ENCODE results near the gene PANK1. TPM values are rescaled to one million over a fixed set of nuclear protein-coding genes. Genes with fewer than 3 reads are reported as not detected.
"Not testable (repeated sequence)": the region's sequence is repeated elsewhere in the genome, so short reads cannot be mapped to it uniquely, and the experiment has no call there.

The PANK1 gene
- total RNA-seq, 1 donor from 2014 or later: 16.7 TPM

- DNase-seq: no peak
- Mint-ChIP-seq H3K27me3 (ENCODE audit: unreplicated experiment) (no peaks in the 10 kb centered on the region), H3K27ac (ENCODE audit: unreplicated experiment) (no peak overlapping the region), H3K4me3 (ENCODE audit: unreplicated experiment) (no peak overlapping the region), H3K4me1 (ENCODE audit: low read depth, unreplicated experiment) (no peaks in the 10 kb centered on the region), H3K36me3 (ENCODE audit: unreplicated experiment) (no peaks in the 10 kb centered on the region), H3K9me3 (ENCODE audit: unreplicated experiment) (peaks cover 1% of the 10 kb centered on the region)
- TF ChIP-seq CTCF (IDR thresholded peaks at IDR 0.05; ENCODE audit: partially characterized antibody, unreplicated experiment): no peak
Observed at GRCh38 chr10:89547853-89548513, 97.1 kb downstream of the PANK1 start.

- not testable (repeated sequence) for H3K4me3 Mint-ChIP-seq (ENCODE audit: unreplicated experiment); H3K36me3 Mint-ChIP-seq (ENCODE audit: unreplicated experiment); H3K27me3 Mint-ChIP-seq (ENCODE audit: unreplicated experiment); DNase-seq; H3K9me3 Mint-ChIP-seq (ENCODE audit: unreplicated experiment); H3K4me1 Mint-ChIP-seq (ENCODE audit: low read depth, unreplicated experiment); H3K27ac Mint-ChIP-seq (ENCODE audit: unreplicated experiment)
Observed at GRCh38 chr10:89546651-89547050, 98.4 kb downstream of the PANK1 start.

GRCh38 chr10:89543841-89544240 is 101.2 kb downstream of the PANK1 start:
- no peak for TF ChIP-seq CTCF (IDR thresholded peaks at IDR 0.05; ENCODE audit: partially characterized antibody, unreplicated experiment)
- Mint-ChIP-seq H3K9me3 (ENCODE audit: unreplicated experiment) (peaks cover 1% of the 10 kb centered on the region), H3K36me3 (ENCODE audit: unreplicated experiment) (no peaks in the 10 kb centered on the region), H3K27me3 (ENCODE audit: unreplicated experiment) (peaks cover 3% of the 10 kb centered on the region), H3K4me1 (ENCODE audit: low read depth, unreplicated experiment) (no peaks in the 10 kb centered on the region), H3K4me3 (ENCODE audit: unreplicated experiment) (no peak overlapping the region), H3K27ac (ENCODE audit: unreplicated experiment) (no peak overlapping the region)
- no peak for DNase-seq

GRCh38 chr10:89540420-89540949 is 104.6 kb downstream of the PANK1 start:
- no peaks in the 10 kb centered on the region for H3K36me3 Mint-ChIP-seq (ENCODE audit: unreplicated experiment)
- H3K4me1 Mint-ChIP-seq (ENCODE audit: low read depth, unreplicated experiment): no peaks in the 10 kb centered on the region
- H3K4me3 Mint-ChIP-seq (ENCODE audit: unreplicated experiment): no peak overlapping the region
- H3K9me3 Mint-ChIP-seq (ENCODE audit: unreplicated experiment): peaks cover 4% of the 10 kb centered on the region
- no peak for TF ChIP-seq CTCF (IDR thresholded peaks at IDR 0.05; ENCODE audit: partially characterized antibody, unreplicated experiment)
- DNase-seq: no peak
- H3K27ac Mint-ChIP-seq (ENCODE audit: unreplicated experiment): no peak overlapping the region
- peaks cover 16% of the 10 kb centered on the region for H3K27me3 Mint-ChIP-seq (ENCODE audit: unreplicated experiment)

- peaks cover 7% of the 10 kb centered on the region for H3K9me3 Mint-ChIP-seq (ENCODE audit: unreplicated experiment)
Observed at GRCh38 chr10:89537364-89537763, 107.7 kb downstream of the PANK1 start.

More at GRCh38 chr10:89537364-89537763, 107.7 kb downstream of the PANK1 start:
- H3K27me3 Mint-ChIP-seq (ENCODE audit: unreplicated experiment): peaks cover 26% of the 10 kb centered on the region
- H3K4me1 Mint-ChIP-seq (ENCODE audit: low read depth, unreplicated experiment): peaks cover 2% of the 10 kb centered on the region
- TF ChIP-seq CTCF (IDR thresholded peaks at IDR 0.05; ENCODE audit: partially characterized antibody, unreplicated experiment): no peak
- no peak for DNase-seq
- H3K36me3 Mint-ChIP-seq (ENCODE audit: unreplicated experiment): peaks cover 3% of the 10 kb centered on the region
- H3K4me3 Mint-ChIP-seq (ENCODE audit: unreplicated experiment): no peak overlapping the region
- no peak overlapping the region for H3K27ac Mint-ChIP-seq (ENCODE audit: unreplicated experiment)

Data from glutamatergic neuron (in vitro differentiated cells).